HG02623 (cell line): ENCODE measurements around the gene ASB6.
"Not testable (repeated sequence)": the region's sequence is repeated elsewhere in the genome, so short reads cannot be mapped to it uniquely, and the experiment has no call there.

Experiments
- ATAC-seq: cut with Tn5 transposase; IDR thresholded peaks from one replicate; pipeline ENCODE4 v1.9.1; 2021; ENCODE audit warnings: moderate library complexity; ENCODE audit not compliant: unreplicated experiment

The ASB6 gene

DNA sequence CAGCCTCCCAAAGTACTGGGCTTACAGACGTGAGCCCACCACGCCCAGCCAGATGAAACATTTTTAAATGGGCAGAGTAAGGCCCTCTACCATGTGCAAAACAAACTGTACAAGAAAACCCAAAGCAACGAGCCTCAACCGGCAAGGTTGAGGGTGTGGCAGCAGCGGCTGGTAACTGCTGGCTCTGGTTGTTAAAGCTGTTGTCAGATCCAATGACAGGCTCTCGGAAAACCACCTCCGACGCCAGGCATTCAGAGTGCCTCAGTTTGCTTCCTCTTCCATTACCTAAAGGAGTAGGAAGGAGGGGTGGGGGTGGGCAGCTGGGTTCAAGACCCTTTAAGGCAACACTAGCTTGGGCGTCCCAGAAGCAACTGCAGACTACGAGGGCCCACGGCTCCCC, 2.4 kb upstream of the ASB6 start:
- ATAC-seq, result no peak

DNA sequence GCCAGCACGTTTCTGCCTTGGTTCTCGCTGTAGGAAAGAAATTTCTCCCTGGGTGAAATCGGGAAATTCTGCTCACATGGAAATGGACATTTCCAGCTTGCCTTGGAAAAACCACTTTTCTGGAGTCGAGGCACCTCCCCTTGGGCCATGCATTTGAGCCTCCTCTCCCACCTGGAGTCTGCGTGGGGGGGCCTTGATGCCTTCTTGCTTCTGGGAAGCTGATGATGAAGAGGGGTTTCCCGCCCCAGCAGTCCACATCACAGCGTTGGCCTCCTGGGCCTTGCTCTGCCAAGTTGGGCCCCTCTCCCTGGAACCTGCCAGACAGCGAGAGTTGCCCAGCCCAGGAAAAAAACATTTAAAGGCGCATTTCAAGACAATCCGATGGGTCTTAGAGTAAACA, 1.8 kb upstream of the ASB6 start:
- no peak for ATAC-seq

DNA sequence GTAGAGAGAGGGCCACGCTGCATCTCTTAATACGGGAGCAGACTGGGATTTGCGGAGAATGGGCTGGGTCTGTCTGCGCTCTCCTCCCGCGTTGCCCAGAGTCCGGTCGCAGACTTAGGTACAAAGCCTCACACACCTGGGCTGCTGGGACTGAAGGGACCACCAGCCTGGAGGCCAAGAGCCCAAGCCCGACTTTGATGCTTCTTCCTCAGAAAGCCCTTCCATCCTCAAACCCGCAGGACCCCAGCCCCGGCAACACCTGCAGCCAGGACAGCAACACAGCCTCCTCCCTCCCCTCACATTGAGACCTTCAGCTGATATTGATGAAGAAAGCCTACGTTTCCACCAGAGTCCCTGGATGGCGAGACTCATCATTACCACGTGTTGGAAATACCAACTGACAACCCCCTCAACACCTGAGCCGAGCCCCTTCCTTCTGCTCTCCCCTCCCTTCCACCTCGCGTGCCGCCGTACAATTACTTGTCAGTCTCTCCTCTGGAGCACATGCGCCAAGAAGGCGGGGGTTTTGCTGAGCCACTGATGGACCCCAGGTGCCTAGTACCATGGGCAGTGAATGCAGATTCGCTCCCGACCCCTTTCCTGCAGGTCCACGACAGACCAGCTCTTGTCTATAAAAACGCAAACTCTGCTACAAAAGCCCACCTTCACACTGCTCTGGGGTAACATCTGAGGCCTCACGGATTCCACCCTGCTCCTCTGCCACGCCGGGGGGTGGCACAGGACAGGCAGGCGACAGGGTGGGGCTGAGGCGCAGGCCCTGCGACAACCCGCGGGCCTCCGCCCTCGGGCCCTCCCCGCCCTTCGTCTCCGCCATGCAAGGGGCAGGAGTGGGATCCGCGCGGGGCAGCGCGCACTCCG, 841 bp downstream of the ASB6 start:
- no peak for ATAC-seq

DNA sequence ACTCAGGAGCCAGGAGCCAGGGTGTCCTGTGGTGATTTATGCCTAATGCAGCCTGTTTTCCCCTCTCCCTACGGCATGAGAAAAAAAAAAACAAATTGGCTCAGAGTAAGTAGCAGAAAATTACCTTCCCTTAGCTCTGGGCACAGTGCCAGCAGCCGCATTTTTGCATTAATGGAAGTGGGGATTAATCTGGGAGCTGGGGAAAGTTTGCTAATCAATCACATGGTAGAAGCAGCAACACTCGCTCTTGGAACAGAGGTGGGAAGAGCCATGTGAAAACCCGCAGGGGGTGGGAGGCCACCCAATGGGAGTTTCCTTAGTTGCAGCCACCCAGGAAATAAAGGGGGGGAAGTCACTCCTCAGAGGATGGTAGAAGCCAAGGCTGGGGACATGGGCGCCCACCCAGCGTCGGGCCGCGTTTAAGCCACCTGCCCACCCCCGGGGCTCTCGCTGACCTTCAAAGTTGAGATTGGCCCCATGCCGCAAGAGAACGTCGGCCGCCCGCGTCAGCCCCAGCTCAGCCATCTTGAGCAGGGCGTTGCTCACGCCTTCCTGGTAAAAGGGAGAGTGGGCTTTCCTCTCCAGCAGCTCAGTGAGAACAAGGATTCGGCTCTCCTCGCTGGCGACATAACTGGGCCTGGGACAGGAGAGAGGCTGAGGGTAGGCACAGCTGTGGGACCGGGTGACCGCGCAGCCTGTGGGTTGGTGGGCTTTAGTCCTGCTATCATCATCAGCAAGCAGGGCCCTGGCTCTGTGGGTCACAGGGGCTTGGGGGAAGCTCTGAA, 1.7 kb downstream of the ASB6 start:
- no peak for ATAC-seq

DNA sequence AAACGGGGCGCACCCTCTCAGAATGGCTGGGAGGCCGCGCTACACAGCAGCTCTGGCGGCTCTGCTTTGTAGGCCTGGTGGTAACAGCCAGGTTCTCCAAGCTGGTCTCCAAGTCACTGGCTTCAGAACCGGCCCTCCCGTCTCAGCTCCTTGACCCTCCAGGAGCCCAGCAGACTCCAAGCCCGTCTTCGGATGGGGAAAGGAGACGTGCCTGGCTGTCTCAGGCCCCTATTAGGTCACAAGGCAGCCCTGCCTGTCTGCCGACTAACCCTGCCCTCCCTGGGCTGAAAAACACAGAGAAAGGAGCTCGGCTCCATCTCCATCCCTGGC, 2.2 kb downstream of the ASB6 start:
- ATAC-seq, result no peak

DNA sequence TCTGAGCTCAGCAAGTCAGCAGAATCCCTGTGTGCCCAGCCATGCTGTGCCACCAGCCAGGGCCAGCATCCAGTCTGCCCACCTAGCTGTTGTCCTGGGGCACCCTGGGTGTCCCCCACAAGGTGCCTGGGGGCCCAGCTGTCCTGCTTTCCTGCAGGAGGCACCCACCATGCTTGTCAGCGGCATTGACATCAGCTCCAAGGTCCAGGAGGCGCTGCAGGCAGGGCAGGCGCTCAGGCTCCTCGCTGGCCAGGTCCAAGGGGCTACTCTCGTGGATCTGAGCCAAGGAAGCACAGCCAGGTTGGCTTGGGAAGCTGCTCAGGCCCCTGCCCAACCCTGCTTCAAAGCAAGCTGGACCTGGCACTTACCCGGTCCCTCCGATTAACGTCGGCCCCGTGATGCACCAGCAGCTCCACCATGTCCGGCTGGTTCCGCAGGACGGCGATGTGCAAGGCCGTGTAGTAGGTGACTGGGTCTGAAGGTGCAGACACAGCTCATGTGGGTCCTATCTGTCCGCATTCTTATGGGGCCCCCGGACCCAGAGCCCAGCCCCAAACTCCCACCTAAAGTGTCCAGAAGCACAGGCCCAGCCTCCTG, 2.8 kb downstream of the ASB6 start:
- ATAC-seq, result no peak

DNA sequence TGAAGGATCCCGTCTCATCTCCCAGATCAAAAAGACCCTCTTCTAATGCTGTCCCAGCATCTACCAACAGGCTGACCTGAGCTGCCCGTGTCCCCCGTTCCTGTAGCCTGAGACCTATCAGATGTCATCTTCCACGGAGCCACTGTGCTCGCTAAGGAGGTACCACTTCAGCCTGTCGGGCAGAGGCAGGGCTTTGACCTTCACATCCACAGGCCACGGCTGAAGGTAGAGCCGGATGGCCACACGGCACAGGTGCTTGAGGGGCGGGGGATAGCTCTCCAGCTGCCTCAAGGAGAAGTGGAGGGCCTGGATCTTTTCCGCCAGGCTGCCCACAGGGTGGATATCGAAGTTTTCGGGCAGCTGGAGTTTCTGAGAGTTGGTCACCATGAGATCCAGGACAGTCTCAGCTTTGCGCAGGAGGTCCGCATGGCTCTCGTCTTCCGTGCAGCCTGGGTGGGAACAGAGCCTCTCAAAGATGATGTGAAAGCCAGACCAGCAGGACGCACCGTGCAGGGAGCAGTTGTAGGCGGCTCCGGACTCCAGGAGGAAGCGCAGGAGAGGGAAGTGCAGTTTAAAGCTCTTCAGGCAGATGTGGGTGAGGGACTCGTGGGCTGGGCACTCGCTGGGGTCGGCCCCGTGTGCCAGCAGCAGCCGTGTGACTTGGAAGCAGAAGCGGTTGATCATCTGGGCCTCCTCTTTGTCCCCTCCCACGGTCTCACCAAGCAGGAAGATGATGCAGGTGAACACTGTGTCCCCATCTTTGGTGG, 4.1 kb downstream of the ASB6 start:
- ATAC-seq, result no peak

DNA sequence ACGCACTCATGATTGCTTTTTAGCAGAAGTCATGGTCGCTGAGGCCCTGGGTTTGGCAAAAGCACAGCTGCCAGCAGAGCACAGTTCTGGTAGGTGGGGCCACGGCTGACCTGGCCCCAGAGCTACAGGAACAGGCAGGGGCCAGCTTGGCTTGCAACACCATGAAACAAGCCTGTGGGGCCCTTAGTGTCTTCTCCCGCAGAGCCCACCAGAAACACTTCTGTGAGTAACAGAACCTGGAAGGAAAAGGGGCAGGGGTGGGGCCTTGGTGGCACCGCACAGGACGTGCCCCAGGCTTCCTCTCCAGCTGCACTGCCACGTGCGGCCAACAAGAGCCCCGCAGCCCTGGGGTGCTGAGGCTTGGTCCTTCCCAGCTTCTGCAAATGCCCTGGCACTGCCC, 4.8 kb downstream of the ASB6 start:
- no peak for ATAC-seq

DNA sequence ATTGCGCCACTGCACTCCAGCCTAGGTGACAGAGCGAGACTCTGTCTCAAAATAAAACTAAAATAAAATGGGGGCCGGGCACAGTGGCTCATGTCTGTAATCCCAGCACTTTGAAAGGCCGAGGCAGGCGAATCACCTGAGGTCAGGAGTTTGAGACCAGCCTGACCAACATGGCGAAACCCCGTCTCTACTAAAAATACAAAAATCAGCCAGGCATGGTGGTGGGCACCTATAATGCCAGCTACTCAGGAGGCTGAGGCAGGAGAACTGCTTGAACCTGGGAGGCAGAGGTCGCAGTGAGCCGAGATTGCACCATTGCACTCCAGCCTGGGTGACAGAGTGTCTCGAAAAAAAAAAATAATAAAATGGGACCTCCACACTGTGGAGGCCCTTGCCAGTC, 5.6 kb downstream of the ASB6 start:
- ATAC-seq, result not testable (repeated sequence)

DNA sequence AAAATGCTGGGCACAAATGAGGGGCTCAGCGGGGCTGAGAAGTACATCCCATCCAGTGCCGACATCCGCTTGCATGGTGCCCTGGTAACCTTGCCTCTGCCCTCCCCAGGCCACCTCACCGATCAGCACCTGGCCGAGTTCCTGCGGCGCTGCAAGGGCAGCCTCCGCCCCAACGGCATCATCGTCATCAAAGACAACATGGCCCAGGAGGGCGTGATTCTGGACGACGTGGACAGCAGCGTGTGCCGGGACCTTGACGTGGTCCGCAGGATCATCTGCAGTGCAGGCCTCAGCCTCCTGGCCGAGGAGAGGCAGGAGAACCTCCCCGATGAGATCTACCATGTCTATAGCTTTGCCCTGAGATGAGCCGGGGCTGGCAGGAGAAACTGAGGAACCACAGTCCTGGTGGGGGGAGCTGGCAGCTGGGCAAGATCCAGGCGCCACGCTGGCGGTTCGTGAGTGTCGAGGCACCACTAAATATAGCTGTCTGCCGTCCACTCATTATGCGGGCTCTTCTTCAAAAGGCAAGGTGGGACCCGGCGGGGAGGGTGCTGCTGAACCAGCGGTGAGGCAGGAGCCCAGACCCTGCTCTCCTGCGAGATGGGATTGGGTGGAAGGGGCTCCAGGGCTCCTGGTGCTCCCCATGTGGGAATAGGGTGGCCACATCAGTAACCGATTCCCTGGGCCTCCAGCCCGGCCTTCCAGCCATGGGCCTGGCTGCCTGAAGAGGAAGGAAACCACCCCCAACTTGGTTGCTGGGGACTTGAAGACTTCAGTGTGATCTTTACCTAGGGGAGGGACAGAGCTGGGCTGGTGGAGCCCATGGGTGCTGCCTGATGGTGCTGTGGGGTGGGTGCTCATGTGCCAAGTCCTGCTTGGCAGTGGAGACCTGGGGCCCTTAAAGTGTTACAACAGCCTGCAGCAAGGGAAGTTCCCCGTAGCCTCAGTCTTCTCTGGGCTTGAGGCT, 6.6 kb downstream of the ASB6 start:
- no peak for ATAC-seq

DNA sequence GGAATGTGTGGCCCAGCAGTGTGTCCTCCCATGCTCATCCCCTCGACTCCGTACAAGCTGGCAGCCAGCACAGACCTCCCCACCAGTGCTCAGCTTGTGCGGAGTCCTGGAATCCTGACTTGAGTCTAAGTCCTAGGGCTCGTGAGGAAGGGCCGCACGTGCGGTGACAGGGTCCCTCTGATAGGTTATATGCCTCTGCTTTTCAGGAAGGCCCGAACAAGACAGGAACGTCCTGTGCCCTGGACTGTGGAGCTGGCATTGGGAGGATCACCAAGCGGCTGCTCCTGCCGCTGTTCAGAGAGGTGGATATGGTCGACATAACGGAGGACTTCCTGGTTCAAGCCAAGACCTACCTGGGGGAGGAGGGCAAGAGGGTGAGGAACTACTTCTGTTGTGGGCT, 8.1 kb downstream of the ASB6 start:
- no peak for ATAC-seq

DNA sequence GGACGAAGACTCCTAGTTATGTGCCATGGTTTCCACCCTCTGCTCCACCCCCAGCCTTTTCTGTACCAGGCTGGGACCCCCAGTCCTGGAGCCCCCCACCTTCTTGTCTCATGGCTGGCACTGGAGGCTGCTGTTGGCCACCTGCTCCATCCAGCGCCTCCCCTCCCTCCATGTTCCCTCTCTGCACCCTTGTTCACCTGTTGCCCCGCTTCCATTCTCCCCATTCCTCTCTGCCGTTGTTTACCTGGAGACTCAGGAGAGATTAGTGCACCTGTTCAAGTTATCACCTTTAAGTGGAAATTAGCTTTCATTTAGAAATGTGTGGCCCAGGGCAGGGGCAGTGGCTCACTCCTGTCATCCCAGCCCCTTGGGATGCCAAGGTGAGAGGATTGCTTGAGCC, 8.7 kb downstream of the ASB6 start:
- no peak for ATAC-seq

DNA sequence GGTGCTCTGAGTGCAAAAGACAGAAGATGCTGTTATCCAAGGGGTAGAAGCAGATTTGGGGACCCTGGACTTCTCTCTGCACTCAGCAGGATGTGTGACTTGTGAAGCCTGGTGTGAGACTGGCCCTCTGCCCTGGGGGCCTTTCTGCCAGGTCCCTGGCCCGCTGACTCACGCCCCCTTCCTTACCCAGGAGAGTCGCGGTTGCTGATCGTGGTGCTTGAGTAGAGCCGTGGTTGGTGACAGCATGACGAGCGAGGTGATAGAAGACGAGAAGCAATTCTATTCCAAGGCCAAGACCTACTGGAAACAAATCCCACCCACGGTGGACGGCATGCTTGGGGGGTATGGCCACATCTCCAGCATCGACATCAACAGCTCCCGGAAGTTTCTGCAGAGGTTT, 9.5 kb downstream of the ASB6 start:
- ATAC-seq, result no peak

DNA sequence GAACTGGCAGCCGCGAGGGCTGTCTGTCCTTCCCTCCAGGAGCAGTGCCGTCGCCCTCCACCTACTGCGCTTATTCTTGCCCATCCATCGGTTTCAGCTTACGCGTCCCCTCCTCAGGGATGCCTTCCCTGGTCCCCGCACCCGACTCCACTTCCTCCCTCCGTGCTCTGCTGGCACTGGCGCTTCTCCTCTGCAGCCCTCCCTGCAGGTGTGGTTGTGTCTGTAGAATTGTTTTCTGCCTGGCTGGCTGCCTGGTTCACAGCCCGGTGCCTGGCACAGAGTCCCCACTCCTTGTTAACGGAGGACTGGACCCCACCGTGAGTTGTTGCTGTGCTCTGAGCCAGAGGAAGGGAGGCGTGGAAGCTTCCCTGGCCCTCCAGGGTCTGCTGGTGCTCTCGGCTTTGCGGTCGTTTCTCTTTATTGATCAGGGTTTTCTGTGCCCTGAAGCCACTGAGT, 10.2 kb downstream of the ASB6 start:
- ATAC-seq, result no peak

DNA sequence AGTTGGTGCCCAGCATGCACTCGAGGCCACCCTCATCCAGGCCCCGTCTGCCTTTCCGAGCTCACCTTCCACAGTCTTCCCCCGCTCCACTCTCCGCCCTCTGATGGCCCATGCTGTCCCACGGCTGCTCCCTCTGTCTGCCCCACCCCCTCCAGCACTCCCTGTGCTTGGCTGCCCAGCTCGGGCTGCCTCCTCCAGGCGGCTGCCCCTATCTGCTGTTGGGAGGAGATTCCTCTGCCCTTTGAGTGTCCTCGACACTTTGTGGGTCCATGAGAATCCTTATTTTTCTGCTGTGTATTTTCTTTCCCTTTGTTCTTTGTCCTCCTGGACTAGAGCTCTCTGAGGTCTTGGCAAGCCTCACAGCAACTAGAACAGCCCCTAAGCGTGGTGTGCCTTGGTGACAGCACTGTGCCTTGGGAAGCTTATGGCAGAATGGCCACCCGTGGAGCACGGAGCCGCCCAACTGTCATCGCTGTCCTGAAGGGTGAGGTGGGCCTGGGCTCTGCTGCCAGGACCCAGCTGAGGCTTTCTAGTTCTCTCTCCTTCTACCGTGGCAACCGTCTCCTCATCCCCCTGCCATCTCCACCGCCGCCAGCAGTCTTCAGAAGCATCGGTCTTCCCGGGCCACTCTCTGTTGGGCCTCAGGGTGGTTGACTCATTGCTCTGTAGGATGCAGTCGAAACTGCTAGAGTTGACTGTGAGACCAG, 10.8 kb downstream of the ASB6 start:
- ATAC-seq, result no peak

DNA sequence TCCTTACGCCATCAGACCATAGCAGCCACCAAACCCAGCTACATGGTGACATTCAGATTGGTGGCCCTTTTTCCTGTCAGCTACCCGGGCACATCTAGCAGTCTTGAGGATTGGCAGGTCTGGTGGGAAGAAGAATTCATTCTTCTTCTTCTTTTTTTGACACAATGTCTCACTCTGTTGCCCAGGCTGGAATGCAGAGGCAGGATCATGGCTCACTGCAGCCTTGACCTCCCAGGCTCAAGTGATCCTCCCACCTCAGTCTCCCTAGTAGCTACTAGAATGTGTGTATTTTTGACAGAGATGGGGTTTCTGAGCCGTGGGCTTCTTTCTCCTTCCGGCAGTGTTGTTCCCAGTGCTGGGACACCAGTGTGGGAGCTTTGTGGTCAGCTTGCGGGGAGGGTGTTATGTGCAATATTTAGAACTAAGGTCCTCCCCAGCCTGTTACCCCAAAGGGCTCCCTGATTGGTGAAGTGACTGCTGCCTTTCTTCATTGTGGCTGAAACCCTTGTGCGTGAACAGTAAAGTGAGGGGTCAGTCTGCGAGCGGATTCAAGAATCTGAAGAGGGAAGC, 12.6 kb downstream of the ASB6 start:
- no peak for ATAC-seq

DNA sequence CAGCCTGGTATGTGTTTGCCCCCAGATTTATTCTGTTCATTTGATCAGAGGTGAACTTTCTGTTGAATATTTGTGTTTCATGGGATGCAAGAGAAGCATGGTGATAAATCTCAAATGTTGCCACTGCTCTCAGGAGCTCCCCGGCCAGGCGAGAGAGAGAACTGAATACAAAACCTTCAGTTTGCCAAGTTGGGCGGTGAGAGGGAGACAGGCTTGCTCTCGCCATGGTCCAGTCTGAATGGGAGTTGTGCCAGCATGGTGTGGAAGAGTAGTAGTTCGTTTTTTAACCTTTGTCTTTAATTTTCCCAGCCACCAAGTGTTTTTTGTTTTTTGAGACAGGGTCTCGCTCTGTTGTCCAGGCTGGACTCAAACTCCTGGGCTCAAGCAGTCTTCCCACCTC, 13.2 kb downstream of the ASB6 start:
- no peak for ATAC-seq

DNA sequence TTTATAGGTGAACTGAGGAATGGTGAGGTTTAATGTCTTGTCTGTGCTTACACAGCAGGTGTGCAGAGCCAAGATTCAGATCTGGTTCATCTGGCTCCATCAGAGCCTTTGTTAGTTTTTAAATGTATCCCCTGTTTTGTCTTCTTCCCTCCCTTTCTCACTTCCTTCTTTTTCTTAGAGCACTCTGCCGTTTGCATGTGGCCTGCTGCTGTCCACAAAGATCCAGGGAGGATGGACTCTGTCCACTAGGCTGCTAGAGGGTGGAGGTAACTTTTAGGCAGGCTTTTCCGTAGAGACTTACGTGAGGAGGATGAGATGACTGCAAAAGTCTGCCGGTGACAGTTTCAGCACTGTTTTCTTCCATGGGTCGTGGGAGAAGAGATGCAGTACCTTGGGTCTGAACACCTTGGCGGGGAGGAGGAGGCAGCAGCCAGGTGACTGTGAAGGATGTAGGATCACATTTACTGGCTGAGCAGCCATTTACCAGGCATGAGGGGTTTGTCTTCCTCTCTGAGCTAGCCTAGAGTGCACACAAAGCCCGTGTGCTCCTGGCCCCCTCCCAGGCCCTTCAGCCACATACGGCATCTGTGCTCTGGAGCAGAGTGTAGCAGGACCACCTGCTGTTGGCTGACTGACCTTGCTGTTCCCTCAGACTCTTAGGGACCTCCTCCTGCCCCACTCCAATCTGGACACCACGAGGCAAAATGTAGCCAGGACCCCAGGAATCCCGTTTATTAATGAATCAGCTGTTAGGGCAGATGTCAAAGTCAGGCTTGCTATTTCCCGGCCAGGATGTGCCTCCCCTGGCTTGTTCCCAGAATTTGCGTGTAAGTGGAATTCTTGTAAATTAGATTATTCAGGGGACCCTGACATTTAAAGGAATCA, 14.2 kb downstream of the ASB6 start:
- no peak for ATAC-seq
